Dermis blood vessel endothelial cell (primary cell): ENCODE results near the gene PGAM5. TPM values are rescaled to one million over a fixed set of nuclear protein-coding genes. Genes with fewer than 3 reads are reported as not detected.
"Not testable (repeated sequence)": the region's sequence is repeated elsewhere in the genome, so short reads cannot be mapped to it uniquely, and the experiment has no call there.

Source experiments
- DNase-seq: peaks from one replicate; pipeline ENCODE4 v3.0.0; 2010
- total RNA-seq: library from RNA; depleted of rRNA; stranded (reverse); fragments of >200 nt; gene quantifications from 2 replicates; pipeline ENCODE4 v1.2.3, GENCODE V29; 2014

The PGAM5 gene
- total RNA-seq, 1 donor from 2014 or later = 63.3 TPM

DNA sequence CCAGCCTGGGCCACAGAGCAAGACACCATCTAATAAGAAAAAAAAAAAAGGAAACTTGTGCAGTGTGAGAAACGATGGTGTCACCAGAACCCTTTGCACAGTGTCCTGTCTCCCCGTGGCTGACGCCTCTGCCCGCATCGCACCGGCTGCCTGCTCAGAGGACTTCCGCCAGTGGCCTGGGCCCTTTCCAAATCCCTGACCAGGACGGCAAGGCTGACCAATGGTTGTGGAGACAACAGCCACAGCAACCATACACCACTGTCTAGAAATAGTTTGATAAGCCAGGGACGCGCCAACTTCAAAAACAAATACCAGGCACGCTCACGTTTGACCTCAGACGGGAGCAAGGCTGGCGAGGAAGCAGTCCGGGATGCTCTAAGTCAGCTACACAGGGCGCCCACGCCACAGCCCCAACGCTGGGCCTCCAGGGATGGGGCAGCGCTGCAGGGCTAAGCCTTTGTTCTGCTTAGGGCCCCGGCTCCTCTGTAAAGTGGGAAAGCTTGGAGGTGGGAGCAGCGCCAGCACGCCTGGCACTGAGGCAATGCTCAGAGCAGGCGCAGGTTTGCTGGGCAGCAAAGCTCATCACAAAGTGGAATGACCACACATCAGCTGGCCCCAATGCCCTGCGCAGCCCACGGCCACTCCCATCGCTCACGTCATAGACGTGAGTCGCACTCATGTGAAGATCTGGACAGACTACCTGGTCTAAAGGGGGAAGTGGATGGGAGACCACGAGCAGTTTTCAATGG lies 12.5 kb downstream of the PGAM5 start:
- no peak for DNase-seq

DNA sequence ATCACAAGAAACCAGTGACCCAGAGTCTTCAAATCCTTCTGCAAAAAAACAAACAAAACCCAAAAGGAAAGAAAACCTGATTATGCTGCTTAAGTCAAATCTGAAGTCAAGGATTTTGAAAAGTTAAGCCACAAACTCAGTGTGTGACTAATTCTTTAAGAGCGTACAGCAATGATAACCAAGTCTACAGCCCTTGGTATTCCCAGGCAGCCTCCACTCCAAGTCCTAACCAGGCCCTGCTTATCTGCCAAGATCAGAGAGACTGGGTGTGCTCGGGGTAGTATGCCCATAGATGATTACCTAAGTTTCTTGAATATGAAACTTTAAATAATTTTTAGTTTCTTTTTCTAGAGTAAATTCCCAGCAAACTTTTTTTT lies 13.1 kb downstream of the PGAM5 start:
- no peak for DNase-seq

DNA sequence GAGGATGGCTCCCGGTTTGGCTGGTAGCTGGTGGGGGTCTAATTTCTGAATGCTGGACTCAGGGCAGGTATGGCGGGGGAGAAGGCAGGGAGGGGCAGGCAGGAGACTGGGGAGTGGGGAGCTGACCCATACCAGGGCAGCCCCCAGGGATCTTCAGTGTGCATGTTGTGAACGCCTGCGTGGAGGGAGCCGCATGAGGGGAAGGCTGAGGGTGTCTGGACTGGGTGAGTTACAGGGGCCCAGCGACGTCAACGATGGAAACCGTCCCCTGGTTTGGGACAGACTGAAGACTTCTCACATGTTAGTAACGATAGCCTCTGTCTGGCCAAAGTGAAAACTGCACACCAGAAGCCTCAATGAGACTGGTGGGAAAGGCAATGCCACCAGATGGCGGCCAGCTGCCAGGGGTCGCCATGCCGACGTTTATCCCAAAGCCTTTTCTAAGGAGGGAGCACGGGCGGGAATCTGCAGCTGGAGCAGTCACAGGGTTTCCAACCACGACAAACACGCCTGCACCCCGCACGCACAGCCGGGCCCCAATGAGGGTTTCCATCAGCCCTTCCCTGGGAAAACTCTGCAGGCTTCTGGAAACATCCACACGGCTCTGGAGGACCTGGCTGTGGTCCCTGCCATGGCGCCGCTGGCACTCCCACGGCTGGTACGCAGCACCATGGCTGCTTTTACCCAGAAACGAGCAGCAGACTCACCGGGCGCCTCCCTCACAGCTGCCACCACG lies 14.0 kb downstream of the PGAM5 start:
- no peak for DNase-seq

DNA sequence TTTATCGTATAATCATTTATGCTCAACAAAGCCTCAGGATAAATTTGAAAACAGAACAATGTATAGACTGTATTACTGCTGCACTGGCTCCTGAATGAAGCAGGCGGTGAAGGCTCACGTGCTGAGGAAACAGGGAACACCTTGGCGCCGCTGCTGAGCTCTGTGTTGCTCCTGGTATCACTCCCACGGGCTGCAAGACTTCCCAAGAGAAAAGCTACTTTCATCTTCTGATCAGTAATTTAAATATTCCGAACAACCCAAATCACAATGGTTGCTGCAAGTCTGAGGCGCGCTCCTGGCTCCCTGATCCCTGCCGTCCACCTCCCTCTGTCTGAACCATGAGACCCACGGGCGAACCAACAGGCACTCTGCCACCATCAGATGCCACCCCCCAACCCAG lies 15.7 kb downstream of the PGAM5 start:
- DNase-seq = no peak

DNA sequence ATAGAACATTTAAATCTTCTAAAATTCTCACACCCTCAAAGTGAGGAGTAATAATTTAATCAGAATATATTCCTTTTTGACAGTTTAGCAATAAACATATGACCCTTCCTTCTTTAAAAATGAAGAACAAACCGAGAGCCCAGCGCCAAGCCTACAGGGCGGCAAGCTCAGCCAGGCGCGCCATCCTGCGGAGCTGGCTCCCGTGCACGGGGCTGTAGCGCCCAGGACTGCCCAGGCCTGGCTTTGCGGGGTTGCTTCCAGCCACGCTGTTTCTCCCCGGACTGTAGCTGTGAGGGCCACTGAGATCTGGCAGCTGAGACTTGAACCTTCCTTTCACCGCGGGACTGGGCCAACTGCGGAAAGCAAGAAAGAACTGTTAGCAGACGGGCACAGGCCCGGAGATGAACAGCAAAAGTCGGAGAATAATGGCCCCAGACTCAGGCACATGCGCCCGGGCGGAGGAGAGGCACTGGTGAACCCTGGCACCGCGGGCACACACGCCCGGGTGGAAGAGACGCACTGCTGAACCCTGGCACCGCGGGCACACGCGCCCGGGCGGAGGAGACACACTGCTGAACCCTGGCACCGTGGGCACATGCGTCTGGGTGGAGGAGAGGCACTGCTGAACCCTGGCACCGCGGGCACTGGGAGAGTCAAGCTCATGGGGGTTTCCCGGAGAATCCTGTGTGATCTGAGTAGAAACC lies 16.6 kb downstream of the PGAM5 start:
- DNase-seq = no peak

DNA sequence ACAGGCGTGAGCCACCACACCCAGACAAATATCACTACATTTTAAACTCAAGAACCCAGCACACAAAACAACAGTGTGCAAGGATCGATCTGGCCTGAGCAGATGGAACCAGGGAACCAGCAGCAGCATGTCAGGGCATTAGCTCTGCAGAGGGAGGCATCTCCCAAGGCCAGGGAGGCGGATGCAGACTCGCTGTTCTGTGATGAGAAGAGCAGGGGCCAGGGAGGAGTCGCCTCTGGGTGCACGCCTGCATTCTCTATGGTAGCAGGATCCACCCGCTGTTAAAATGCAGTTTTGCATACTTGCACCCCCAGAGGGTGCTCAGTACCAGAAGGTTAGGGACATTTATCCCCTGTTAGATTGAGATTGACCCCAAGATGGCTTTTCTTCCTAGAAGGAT lies 17.9 kb downstream of the PGAM5 start:
- DNase-seq = no peak

DNA sequence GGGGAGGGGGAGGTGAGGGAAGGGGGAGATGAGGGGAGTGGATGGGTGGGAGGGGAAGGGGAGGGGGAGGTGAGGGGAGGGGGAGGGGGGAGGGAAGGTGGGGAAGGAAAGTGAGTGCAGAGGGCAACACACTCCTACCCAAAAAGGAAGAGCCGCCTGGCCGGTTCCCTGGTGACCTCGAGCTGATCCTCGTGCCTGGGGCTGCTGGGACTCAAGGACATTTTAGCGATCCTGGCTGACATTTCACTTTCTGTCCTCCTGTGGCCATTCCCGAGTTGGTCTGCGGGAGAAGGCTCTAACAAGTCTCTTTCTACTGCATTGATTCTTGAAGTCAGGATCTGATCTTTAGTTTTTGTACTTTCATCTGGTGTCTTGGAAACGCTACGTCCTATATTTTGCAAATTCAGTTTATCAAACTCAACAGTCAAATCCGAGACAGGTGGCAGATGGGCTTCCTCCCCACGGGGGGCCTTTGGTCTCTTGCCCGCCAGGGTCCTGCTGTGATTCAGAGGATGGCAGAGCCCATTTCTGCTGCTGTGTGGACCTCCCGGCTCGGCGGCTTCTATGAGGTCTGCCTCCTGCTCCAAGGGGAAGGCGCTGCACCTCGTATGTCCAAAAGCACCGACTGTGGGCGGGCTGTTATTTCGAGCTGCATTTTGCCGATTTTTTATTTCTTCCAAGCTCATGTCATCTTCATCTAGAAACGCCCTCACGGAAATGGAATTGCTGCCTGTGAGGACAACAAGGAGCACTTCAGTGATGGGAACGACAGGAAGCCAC lies 19.1 kb downstream of the PGAM5 start:
- DNase-seq = no peak

DNA sequence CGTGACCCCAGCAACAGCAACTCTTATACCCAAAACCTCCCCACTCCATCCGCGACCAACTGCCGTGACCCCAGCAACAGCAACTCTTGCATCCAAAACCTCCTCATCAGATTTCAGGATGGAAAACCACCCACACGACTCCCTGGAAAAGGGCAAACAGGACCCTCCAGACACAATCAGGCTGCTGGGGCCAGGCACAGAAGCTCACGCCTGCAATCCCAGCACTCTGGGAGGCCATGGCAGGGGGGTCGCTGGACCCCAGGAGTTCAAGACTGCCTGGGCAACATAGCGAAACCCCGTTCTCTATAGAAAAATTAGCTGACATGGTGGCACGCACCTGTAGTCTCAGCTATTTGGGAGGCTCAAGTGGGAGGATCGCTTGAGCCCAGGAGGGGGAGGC lies 19.7 kb downstream of the PGAM5 start:
- no peak for DNase-seq

DNA sequence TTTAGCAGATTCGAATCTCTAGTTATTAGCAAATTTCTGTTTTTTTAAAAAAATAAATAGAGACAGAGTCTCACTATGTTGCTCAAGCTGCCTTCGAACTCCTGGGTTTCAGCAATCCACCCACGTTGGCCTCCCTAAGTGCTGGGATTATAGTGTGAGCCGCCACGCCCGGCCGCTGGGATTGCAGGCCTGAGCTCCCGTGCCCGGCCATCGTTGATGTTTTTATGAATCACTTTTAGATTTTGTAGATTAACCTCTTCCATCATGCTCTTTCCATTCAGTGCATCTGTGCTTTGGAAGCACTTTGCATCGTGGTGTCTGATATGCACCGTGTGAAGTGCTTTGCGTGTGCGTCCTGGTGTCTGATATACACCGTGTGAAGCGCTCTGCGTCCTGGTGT lies 20.9 kb downstream of the PGAM5 start:
- DNase-seq = no peak

DNA sequence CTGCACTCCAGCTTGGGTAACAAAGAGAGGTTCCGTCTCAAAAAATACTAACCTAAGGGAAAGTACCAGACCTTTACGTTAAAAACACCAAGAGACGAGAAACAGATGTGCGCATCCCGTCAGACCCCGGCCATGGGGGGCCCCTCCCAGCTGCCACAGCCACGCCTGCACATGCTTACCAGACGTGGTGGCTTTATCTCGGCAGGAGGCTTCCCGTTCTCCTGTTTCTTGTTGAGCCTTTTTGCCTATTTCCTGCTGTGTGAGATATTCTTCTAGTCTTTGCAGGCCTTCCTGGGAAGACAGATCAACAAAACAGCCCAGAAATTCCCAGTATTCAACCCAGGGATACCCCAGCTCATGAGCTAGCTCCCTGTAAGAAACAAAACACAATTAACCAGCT lies 23.6 kb downstream of the PGAM5 start:
- no peak for DNase-seq

DNA sequence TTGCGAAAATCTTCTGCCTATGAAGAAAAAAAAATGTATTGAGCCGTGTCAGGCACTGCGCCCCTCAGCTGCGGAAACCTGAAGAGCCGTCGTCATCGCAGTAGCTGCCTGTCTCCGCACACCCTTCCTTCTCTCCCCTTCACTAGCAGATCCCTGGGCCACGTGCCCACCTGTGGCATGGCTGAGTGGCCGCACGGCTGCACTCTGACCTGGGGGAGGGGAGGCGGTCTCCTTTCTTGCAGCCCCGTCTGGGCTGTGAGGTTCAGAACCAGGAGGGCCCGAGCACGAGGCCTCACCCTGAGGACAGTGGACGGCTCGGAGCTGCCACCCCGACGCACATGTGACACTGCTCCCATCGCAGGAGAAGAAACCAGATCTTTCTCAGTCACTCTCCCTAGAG lies 24.9 kb downstream of the PGAM5 start:
- no peak for DNase-seq

DNA sequence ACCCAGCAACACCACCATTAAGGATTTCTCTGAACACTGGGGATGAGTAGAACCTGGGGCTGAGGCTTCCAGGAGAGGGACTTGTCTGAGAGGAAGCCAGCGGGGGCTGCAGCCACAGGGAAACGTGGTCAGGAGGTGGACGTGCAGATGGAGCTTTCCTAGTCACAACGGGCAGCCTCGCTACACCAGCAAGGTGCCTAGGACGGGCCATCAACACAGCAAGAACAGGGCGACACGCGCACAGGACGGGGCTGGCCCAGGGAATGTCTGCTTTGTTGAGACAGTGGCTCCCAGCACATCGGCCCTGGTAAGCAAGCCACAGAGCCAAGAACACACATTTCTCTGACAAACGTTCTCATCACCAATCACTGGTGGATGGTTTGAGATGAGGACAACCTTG lies 25.7 kb downstream of the PGAM5 start:
- DNase-seq = no peak

DNA sequence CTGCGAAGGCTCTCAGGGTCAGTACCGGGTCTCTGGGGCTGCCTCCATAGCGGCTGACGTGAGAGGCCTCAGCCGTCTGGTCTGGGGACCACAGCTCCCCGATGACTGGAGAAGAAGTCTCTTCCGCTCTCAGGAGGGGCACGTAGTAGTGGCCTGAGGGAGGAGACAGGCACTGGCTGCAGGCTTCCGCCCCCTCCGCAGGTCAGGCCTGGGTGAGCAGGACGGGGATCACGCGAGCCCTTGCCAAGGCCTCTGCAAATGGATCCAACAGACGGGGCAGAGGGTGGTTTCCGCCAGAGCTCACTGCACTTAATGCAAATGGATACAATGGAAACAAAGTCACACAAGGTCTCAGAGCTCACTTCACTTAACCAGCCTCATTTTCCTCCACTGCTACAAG lies 26.3 kb downstream of the PGAM5 start:
- no peak for DNase-seq

DNA sequence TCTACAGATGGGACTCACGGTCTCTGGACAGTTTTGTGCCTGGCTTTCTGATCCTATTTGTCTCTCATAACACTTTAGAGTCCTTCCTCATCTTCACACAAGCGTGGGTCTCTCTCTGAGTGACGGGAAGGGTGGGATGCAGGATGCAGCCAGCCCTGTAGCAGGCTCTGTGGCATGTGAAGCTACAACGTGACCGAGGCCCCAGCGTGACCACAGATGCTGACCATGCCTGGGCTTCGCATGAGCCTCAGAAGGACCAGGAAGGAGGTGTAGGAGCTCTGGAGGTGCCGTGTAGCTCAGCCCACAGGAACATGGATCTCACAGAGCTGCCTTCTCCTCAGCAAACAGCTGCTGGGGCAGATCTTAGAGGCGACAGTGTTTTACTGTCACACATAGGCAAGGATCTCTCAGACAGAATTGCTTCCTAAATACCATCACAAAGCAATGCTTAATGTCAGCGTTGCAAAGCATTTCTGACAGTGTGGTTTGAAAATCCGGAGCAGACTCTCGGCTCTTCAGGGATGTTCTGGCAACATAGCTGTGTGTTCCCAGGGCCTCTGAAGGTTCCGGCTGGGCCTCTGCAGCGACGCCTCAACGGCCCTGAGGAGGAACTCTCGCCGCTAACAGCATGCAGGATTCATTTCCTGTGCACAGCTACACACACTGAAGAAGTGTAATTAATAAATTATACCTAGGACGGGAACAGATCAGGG lies 29.1 kb downstream of the PGAM5 start:
- no peak for DNase-seq

DNA sequence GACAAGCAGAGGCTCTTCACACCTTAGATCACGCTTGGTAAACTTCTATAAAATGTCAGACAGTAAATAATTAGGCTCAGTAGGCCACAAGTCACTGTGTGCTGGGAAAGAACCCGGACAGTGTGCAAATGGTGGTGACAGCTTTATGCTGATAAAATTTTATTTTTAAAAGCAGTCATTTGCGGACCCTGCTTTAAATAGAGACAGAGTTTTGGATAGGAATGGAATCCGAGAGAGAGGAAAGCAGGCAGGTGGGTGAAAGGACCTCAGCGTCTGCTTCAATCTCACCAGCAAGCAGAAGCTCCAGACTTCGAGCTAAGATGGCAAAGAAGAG lies 29.6 kb downstream of the PGAM5 start:
- DNase-seq = no peak

DNA sequence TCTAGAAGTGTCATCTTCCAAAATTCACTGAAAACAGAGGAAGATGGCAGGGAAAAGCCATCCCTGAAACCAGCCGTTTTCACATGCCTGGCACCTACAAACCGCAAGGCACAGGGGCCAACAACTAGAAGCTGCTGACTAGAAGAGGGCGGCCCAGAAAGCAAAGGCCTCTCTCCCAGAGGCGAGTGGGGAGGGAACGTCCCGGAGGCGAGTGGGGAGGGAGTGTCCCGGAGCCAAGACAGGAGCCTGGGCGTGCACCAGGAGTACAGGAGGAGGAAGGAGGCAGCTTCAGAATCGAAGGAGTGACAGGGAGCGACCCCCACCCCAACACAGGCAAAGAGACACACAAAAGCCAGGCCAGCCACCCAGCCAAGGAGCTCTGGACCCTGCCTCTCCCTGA lies 30.0 kb downstream of the PGAM5 start:
- no peak for DNase-seq

DNA sequence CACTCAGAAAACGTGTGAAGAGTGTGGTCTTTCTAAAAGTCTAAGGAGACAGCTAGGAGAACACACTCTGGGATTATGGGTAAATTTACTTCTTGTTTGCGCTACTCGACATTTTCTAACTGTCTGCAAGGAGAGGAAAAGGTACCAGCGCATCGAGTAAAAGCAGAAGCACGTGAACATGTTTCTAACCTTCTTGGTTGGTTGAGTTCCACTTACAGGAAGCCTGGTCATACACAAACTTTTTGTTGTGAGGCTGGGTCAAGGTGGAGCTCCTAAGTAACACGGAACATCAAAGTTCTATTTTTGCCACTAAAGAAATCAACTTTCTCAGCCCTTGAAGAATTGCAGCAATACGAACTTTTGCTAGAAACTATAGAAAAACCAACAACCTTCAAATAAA lies 31.0 kb downstream of the PGAM5 start:
- DNase-seq = no peak

DNA sequence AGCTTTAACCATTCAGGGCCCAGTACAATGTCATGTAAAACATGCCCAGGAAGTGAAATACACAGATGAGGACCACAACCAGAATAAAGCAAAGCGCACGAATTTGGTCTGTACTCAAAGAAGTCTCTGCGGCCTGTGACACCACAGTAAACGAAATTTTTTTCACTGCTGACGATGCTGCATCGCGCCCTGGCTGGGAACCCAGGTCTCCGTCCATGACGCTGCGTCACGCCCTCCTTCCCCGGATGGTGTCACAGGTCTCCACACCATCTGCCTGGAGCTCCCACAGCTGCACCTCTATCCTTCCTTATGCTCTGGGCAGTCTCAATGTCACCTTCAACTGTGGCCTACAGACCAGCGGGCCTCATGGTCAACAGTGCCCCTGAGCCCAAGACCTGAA lies 33.2 kb downstream of the PGAM5 start:
- no peak for DNase-seq

DNA sequence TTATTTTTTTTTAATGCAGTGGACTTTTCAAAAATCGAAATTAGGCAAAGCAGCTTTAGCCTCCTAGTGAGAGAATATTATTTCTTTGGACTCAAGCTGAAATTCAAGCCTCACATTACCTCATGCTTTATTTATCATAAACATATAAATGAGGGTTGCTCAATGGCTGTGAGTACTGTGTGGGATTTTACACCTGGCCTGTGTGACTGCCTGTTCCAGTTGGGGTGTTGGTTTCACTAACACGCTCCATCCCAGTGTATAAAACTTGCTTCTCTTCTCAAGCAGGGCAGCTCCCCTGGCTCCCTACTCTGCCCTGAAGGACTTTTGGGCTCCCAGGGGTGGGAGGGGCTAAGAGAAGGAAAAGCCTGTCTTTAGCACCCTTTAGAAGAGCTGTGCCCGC lies 36.0 kb downstream of the PGAM5 start:
- DNase-seq = no peak

DNA sequence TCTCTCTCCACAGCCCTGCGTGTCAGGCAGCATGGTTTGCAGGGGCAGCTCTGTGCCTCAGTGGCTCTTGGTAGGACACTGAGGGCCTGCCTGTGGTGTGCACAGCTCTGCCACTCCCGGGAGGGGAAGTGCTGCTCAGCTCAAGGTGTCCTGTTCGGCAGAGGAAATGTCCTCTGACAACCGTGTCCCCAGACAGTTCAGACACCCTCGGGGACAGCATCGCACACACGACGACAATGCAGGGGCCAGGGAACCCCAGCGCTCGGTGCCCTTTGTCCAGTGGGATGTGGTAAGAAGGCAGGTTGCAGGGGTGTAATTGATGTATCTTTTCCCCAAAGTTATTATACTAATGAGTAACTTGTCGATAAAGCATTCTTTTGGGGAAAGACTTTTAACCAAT lies 36.8 kb downstream of the PGAM5 start:
- DNase-seq = no peak

DNA sequence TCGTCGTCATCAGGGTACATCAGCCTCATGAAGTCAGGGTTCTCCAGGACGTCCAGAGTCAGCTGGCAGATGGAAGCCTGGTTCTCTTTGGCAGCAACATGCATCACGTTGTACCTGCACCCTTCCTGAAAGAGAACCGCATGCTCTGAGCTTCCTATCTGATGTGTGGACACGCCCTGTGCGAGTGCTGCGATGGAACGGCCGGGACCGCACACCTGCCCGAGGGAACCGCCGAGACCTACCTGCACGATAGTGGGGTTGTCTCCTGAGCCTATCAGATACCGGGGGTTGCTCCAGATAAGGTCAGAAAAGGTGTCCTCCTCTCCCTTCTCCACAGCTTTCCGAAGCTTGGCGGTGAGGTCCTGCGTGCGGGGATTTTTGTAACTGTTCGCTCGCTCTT lies 37.3 kb downstream of the PGAM5 start:
- DNase-seq = no peak

DNA sequence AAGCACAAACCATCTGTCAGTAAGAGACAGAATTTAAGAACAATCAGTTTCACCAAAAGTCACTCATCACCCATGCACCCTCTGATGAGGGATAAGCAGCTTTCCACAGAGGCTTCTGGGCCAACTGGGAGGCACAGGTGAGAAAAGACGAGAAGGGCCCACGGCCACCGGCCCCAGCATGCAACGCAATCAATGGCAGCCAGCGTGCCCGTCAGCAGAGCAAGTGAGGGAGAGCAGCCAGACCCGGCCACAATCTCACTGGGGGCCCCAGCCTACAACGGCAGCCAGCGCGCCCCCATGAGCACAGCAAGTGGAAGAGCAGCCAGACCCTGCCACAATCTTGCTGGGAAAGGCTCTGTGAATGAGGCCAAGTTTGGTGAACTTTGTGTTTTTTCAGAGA lies 37.7 kb downstream of the PGAM5 start:
- DNase-seq = no peak

DNA sequence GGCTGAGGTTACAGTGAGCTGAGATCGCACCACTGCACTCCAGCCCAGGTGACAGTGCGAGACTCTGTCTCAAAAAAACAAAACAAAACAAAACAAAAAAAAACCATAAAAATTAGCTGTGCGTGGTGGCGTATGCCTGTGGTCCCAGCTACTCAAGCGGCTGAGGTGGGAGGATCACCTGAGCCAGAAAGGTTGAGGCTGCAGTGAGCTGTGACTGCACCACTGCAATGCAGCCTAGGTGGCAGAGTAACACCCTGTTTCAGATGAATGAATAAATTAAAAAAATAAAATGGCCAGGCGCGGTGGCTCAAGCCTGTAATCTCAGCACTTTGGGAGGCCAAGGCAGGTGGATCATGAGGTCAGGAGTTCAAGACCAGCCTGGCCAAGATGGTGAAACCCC lies 43.0 kb downstream of the PGAM5 start:
- not testable (repeated sequence) for DNase-seq
